GM12865 (cell line): Measurements from ENCODE around the gene GPAT3.

Source experiments
- DNase-seq: peaks from one replicate; pipeline ENCODE4 v3.0.0; 2010; ENCODE audit warnings: low read depth
- H3K4me3 ChIP-seq: 2 replicates; pipeline ENCODE4 v1.5.1; 2011; ENCODE audit warnings: mild to moderate bottlenecking, low read depth, low read length, control low read depth
- CTCF ChIP-seq: IDR thresholded peaks from 2 replicates; pipeline ENCODE4 v1.5.1; 2011; ENCODE audit warnings: low read length, control low read depth, low read depth, inconsistent platforms; ENCODE audit not compliant: insufficient read depth; ENCODE audit errors: missing control alignments

Gene GPAT3

GRCh38 chr4:83609365-83609764 is 73.5 kb downstream of the GPAT3 start:
- TF ChIP-seq CTCF, result no peak
- no peak overlapping the region for H3K4me3 ChIP-seq
- DNase-seq, result no peak

GRCh38 chr4:83610729-83611128 is 74.8 kb downstream of the GPAT3 start:
- no peak overlapping the region for H3K4me3 ChIP-seq
- no peak for DNase-seq
- no peak for TF ChIP-seq CTCF

- TF ChIP-seq CTCF, result no peak
- DNase-seq, result no peak
- no peak overlapping the region for H3K4me3 ChIP-seq
Observed at GRCh38 chr4:83613023-83613422, 77.1 kb downstream of the GPAT3 start.

GRCh38 chr4:83613994-83614393 is 78.1 kb downstream of the GPAT3 start:
- TF ChIP-seq CTCF, result no peak

GRCh38 chr4:83616252-83616651 is 80.3 kb downstream of the GPAT3 start:
- no peak for DNase-seq
- no peak for TF ChIP-seq CTCF
- no peak overlapping the region for H3K4me3 ChIP-seq

More at GRCh38 chr4:83613994-83614393, 78.1 kb downstream of the GPAT3 start:
- H3K4me3 ChIP-seq, result no peak overlapping the region
- DNase-seq, result no peak

GRCh38 chr4:83617371-83618035 is 81.6 kb downstream of the GPAT3 start:
- DNase-seq, result no peak
- no peak overlapping the region for H3K4me3 ChIP-seq
- TF ChIP-seq CTCF, result no peak

GRCh38 chr4:83618431-83618830 is 82.5 kb downstream of the GPAT3 start:
- DNase-seq, result no peak
- no peak for TF ChIP-seq CTCF
- H3K4me3 ChIP-seq, result no peak overlapping the region
